Measurements from ENCODE around the gene EEF2K.
"Not testable (repeated sequence)": the region's sequence is repeated elsewhere in the genome, so short reads cannot be mapped to it uniquely, and the experiment has no call there.

The EEF2K gene
- 50.3 to 122 (median 89.2) reads per million in 17 experiments for total RNA-seq

DNA sequence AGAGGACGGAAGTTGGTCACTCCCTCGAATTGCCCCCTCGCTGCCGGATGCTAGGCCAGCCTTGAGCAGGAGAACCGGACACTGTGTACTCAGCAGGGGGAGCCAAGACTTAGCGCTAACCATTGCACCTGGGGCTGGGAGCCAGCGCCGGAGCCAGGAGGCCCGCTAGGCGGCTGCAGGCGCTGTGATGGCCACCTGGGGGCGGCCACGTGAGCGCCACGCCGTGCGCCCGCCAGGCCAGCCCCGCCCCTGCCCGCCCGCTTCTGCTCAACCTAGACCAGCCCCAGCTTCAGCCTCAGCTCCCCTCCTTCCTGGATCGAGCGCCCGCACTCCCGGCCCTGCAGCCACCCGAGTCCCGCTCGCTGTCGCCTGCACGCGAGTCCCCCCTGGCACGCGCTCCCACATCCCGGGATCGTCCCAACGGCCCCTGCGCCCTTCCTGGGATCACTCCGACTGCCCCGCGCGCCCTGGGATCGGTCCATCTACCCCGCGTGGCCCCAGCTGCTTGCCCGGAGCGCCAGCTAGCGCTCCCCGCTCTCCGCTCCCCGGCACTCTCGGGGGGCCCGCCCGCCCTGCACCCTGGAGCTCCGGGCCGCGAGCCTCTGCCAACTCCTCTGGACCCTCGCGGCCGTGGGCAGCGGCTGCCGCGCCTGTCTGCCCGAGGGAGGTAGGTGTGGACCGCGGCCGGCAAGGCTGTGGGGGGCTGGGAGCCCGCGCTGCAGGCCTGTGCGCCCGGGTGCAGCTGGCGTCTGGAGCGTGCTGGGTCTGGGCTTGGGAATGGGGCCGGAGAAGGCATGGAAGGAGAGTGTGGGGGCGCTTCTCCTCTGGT lies at the start of gene EEF2K:
Gene EEF2K (plus strand): TSS at position 266 of the 829 bp plus-strand sequence. CDS start 19,452 bp downstream, outside the sequence.
- DNase-seq: peak; percentile 90 to 94 (median 92)

DNA sequence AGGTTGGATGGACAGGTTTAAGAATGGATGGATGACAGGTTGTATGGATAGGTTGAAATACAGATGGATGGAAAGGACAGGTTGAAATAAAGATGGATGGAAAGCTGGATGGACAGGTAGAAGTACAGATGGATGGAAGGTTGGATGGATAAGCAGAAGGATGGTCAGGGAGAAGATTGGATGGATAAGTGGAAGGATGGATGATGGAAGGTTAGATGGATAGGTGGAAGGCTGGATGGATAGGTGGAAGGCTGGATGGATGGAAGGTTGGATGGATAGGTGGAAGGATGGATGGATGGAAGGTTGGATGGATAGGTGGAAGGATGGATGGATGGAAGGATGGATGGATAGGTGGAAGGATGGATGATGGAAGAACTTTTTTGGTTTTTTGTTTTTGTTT lies 44.7 kb upstream of the EEF2K start:
- no peak for DNase-seq

DNA sequence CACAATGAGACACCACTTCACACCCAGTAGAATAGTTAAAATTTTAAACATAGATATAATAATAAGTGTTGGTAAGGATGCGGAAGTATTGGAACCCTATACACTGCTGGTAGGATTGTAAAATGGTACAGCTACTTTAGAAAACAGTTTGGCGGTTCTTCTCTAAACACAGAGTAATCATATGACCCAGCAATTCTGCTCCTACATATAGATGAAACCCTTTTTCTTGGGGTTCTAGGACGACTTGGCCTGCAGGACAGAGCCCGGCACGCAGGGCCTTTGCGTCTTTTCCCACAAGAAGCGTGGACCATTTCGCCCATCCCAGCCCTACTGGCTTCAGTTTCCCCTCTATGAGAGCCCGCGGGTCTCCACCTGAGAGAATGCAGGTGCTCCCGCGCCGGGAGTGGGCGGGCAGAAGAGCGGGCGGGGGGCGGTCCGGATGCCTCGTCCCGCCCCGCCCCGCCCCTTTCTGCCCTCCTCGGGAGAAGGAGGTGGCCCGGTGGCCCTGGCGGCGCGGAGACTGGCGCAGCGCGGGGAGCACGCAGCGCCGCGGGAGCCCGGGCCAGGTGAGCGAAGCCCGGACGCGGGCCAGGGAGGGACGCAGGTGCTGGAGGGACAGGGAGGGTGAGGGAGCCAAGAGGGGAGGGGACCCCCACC lies 44.0 kb upstream of the EEF2K start, which contains the start of gene SDR42E2:
Gene SDR42E2 (plus strand): TSS at position 508 of the 657 bp plus-strand sequence. CDS start 3,077 bp downstream, outside the sequence.
- DNase-seq: peak in 1 of 4 experiments; percentile 7

DNA sequence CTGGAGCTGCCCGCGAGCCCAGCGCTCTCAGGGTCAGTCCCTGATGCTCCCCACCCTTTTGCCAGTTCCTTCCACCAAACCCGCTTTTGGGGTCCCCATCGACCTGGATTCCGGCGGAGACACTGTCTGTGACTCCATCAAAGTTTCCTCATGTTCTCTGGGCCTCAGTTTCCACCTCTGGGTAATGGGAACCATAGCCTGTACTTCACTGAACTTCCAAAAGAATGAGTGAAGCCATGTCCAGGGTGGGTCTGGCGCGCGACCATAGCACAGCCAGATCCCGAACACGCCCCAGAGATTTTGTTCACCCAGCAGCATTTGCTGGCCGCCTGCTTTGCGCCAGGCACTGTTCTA lies 43.4 kb upstream of the EEF2K start:
- no peak for DNase-seq

DNA sequence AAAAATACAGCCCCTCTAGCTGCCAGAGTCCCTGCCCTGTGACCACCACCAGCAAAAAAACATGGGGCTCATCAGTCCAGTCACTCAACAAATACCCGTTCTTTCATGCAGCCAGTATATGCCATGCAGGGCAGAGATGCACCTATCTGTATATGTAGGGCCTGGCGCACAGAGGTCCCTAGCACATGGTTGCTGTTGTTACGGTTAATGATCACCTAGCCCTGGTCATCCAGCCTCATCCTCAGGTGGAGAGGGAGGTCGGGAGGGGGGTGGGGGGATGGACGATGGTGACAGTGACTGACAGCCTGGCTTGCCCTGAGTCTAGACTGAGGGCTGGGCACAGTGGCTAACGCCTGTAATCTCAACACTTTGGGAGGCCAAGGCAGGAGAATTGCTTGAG lies 42.3 kb upstream of the EEF2K start:
- no peak for DNase-seq

DNA sequence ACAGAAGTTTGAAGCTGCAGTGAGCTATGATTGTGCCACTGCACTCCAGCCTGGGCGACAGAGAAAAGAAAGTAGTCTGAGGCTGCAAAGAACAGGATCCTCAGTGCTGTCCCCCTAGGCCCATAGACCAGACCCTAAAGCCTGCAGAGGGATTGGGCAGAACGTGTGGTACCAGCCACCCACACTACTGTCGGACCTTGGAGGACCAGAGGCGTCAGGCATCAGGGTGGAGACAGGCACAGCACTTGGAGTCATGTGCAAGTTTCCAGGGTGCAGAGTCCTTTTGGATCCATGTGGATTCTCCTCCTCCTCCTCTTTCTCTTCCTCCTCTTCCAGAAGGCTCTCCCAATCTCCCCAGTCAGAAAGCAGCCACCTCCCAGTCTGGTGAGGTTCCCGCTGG lies 41.6 kb upstream of the EEF2K start:
- DNase-seq: no peak

DNA sequence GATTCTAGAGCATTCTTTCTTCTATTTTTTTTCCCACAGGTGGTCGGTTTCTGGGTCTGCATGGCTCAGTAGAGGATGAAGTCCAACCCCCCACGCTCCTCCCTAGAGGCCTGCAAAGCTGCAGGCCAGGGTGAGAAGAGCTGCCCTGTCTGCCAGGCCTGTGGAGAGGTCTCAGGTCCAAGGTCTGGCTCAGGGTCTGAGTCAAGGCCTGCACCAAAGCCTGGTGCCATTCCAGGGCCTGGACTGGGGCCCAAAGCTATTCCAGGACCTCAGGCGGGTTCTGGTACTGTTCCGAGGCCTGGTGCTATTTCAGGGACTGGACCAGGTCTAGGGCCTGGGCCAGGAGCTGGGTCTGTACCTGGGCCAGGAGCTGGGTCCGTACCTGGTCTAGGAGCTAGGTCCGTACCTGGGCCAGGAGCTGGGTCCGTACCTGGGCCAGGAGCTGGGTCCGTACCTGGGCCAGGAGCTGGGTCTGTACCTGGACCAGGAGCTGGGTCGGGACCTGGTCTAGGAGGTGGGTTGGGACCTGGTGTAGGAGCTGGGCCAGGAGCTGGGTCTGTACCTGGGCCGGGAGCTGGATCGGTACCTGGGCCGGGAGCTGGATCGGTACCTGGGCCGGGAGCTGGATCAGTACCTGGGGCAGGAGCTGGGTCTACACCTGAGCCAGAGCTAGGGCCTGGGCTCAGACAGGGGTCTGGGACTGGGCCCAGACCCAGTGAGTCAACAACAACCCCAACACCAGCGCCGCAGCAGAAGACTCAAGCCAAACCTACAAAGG lies 40.4 kb upstream of the EEF2K start:
- no peak for DNase-seq

DNA sequence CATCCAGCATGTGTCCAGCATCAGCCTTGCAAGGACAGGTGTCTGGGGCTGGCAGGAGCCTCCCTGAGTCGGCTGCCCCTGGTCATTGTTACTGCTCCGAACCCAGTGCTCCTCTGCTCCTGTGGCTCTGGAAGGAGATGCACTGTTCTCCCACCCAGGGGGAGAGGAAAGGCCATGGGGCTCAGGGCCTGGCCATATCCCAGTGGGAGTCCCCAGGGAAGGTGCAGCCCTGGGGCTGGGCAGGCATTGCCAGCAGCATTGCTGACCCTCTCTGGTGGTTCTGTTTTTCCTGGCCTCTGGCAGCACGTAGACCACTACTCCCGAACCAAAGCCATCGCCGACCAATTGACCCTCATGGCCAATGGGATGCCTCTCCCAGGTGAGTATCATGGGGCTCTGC lies 34.1 kb upstream of the EEF2K start:
- DNase-seq: no peak

DNA sequence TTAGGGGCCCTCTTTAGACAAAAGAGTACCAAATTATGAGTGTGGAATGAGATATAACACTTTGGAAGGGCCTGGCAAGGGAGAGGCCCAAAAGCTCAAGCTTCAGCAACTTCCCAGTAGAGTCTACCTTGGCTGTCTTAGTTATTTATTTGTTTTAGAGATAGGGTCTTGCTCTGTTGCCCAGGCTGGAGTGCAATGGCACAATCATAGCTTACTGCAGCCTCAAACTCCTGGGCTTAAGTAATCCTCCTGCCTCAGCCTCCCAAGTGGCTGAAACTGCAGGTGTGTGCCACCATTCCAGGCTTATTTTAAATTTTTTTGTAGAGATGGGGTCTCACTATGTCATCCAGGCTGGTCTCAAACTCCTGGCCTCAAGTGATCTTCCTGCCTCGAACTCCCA lies 33.4 kb upstream of the EEF2K start:
- not testable (repeated sequence) for DNase-seq

DNA sequence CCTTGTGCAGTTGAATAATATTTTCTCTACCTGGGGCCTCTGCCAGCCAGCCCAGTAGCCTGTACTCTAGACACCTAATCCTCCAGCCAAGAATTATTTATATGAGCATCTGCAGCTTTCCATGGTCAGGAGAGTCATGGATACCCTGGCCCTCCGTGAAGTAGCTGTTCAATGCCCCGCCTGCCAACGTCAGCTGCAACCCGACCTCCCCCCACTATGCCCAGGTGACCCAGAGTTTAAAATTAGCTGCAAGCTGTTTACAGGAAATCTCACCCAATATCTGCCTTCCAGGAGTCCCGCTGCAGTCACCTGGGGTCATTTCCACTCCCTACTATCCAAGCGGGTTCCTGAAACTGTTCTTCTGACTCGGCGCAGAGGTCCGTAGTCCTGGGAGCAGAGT lies 31.4 kb upstream of the EEF2K start:
- DNase-seq: no peak

DNA sequence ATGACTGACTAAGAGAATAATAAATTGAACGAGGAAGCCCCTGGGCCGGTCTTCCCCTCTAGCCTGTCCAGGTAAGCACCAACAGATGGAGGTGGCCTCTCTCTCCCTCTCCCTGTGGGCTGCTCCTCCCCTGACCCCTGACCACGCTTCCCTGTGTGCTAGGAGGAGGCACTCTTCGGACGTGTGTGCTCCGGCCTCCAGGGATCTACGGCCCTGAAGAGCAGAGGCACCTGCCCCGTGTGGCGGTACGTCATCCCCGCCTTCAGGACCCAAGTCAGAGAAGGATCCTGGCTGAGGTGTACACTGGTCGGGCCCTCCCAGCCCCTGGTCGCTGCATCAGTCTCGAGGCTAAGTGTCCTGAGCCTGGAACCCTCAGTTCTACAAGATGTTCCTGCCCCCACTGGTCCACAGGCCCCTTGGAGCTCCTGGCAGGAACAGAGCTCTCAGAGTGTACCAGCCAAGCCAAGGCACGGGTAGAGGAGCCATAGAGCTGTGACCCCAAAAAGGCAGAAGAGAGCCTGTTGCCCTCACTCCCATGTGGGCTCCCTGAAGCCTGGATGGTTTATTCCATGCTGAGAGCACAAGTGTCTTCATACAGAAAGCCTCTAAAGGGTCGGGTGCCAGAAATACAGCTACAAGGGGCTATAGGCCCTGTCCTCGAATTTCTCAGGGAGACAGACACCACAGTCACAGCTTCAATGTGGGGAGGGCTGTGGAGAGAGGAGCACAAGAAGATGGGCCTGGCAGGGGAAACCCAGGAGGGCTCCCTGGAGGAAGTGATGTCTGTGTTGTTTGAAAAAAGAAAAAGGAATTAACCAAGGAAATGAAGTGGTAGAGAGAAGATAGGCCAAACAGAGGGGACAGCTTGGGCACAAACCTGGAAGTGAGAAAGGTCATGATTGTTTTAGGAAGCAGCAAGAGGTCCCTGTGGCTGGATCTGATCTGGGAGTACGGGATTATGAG lies 27.8 kb upstream of the EEF2K start:
- no peak for DNase-seq

DNA sequence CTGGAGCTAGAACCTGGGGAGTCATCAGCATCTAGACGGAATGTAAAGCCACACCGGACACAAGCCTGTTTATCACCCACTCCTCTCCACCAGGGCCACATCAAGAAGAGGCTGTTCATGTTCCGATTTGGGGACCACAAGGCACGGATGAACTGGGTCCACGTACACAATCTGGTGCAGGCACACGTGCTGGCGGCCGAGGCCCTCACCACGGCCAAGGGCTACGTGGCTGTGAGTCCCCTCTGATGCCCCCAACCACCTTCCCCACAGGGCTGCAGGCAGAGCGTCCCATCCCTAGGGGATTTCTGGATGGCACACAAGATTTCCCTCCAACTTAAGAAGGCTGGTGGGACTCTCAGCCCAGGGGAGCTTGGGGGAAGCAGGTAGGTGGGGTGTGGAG lies 24.7 kb upstream of the EEF2K start:
- no peak for DNase-seq

DNA sequence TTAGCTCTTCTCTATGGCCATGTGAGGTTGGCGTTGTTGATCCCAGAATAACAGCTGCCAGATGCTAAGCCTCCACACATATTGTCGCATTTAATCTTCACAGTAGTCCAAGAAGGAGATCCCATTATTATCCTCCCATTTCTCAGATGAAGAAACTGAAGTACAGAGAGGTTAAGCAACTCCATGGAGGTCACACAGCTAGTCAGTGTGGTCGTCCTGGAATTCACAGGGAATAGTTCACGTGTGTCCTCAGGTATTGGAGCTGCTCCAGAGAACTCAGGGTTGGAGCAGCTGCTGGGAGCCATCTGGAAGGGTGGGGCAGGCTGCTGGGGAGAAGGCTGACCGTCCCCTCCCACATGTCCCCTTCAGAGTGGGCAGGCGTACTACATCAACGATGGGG lies 24.2 kb upstream of the EEF2K start:
- DNase-seq: no peak

DNA sequence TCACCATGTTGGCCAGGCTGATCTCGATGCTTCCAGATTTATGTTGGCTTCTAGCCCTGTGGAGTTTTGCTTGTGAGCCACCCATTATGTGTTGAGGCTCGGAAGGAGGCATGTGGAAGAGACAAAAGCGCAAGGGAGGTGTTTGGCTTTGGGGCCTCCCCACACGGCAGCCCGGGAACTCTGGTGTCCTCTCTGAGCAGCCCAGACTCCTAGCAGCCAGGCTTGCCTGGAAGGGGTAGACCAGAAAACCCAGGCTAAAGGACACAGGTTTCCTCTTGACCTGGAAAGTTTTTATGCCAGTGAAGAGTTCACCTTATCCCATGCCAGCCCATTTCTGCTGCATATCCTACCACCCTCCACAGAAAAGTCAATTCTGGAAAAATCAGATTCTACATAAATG lies 22.7 kb upstream of the EEF2K start:
- DNase-seq: no peak

DNA sequence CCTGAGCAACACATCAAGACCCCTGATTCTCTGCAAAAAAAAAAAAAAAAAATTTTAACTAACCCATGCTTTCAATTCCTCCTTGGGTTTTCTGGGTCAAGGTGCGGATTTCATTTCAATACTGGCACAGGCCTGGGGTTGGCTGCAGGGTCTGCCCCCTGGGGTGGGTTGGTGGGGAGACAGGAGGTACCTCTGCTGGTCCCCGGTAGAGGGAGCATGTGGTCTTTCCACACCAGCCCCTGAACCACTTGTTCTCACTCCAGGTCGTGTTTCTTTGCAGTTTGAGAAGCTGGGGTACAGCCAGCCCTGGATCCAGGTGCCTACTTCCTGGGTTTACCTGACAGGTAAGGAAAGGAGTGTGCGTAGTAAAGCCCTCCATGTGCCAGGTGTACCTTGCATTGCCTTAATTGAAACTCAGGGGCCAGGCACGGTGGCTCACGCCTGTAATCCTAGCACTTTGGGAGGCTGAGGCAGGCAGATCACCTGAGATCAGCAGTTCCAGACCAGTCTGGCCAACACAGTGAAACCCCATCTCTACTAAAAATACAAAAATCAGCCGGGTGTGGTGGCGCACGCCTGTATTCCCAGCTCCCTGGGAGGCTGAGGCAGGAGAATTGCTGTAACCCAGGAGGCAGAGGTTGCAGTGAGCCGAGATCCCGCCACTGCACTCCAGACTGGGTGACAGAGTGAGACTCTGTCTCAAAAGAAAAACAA lies 22.0 kb upstream of the EEF2K start:
- DNase-seq: no peak

DNA sequence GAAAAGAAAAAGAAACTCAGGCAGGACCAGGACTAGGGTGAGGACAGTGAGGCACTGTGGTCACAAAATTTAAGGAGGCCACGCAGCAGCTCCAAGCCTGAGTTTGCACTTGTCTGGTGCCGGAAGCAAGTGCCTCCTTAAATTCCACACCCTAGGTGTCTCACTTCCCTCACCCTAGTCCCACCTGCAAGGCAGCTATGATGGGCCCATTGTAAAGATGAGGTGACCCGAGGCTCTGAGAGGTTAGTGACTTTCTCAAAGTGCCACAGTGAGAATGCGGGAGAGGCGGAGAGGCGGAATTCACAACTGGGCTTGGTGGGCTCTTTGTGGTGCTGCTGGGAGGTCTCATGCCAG lies 21.5 kb upstream of the EEF2K start:
- DNase-seq: no peak

DNA sequence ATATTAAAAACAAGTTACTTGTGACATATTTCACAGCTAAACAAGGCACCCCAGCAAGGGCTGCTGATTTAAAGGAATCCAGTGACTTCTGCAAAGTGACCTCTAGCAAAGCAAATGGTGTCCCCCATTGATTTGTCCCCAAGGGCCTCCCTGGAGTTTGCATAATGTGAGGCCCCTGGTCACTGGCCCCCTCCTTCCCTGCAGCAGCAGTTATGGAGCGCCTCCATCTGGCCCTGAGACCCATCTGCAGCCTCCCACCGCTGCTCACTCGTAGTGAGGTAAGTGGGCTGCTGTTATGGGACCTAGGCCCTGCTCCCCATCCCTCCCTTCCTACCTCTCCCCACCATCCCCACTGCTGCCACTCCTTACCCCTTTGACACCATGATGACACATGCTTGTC lies 19.6 kb upstream of the EEF2K start:
- no peak for DNase-seq

DNA sequence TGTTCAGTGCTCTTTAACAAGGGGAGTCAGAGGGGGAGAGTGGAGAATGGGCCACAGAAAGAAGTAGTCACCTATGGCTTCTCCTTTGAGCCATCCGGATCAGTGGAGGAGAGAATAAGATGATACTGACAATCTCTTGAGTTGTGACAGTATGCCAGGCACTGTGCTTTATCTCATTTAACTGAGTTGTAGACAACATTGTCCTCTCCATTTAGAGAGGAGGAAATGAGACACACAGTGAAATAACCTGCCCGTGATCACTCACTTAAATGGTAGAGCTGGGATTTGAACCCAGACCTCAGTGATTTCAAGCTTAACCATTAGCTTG lies 17.8 kb upstream of the EEF2K start:
- no peak for DNase-seq

DNA sequence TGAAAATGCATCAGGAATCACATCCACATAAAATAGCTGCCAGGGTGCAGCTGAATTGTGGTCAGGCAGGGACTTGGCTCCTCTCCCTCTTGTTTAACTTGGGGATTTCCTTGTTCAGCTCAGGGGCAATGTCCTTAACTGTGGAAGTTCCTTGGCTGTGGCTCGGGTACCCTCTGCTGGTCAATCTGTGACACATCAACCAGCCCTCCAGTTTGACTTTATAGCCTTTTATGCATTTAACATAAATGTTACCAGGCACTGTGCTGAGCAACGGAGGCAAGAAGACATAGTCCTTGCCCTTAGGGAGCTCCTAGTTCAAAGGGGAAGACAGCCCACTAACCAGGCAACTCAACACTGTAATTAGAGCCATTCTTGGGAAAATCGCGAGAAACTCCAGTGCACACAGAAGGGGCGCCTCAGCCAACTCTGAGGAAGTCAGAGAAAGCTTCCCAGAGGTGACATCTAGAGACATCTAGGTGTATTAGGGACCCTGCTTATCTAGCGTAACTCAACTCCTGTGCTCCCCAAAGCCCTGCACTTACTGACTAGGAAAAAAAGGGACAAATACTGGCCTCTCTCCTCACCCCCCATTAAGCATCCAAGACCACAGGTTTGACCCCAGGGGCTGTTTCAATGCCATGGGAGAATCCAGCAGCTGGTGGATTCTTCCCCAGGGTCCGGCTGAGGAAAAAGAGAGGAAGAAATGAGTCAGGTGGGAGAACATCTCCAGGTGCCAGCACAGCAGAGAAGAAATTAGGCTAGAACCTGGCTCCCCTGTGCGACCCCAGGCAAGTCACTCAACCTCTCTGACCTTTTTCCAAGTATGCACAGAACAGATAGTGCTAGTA lies 17.3 kb upstream of the EEF2K start:
- peak; percentile 83 to 90 (median 88) for DNase-seq

DNA sequence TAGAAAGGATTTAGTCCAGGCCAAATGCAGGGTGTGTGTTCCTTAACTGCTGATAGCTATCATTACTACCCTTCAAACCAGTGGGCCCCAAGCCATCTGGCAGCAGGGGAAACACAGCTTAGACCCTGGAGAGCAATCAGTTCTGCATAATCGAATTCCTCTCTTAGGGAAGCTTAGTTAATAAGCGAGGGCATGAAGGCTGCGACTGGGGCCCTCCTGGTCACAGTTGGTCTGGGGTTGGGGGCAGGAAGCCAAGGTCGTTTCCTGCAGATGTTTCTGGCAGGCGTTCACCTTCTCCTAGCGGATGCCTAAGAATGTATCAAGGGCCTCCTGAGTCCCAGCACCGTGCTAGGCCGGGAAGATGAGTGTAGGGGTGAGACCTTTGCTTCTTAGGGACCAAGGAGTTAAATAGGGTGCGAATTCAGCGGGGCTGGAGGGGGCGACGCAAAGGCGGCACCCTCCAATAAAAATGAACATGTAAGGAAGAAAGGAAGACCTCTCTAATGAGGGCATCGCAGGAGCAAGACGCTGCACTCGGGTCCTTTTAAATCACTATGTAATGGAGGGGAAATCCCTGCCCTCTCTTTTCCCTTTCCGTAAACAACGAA lies 16.5 kb upstream of the EEF2K start:
- DNase-seq: no peak
